GM18858 (cell line): ENCODE results near the gene IDUA.

ENCODE experiments used
- ATAC-seq: cut with Tn5 transposase; IDR thresholded peaks from one replicate; pipeline ENCODE4 v1.9.1; 2021; ENCODE audit not compliant: unreplicated experiment

Gene IDUA

DNA sequence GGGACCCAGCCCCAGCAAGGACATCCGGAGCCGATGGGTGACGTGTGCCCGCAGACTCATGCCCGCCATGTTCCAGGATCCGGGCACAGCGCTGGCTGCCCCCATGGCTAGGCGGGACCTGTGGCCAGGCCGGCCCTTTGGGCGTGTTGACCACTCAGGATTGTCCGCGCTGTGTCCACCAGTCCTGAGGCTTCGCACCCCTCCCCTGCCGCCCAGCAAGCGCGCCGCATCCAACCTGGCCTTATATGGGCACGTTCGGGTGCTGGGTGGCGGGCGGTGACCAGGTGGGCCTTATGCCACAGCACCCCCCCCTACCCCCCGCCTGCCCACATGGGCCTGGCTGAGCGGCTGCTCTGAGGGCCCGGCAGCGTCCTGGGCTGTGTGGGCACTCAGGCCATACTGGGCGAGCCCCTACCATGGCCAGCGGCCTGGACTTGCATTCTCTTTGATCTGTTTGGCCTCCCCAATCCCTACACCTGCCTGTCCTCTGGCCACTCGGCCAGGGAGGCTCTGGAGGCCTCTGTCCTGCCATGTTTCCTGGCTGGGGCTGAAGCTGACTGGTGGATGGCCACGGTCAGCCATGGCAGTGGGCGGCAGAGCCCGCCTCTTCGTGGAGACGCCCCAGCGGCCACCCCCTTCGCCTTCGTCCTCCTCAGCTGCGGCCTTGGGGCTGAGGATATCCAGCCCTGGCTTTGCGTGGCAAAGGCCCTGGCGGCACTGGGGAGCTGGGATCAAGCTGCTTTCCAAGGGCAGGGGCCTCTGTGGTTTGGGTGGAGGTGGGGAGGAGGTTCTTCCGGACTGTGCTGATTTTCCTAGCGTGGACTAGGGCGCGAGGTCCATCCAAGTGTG, 26.6 kb downstream of the IDUA start:
- no peak for ATAC-seq

DNA sequence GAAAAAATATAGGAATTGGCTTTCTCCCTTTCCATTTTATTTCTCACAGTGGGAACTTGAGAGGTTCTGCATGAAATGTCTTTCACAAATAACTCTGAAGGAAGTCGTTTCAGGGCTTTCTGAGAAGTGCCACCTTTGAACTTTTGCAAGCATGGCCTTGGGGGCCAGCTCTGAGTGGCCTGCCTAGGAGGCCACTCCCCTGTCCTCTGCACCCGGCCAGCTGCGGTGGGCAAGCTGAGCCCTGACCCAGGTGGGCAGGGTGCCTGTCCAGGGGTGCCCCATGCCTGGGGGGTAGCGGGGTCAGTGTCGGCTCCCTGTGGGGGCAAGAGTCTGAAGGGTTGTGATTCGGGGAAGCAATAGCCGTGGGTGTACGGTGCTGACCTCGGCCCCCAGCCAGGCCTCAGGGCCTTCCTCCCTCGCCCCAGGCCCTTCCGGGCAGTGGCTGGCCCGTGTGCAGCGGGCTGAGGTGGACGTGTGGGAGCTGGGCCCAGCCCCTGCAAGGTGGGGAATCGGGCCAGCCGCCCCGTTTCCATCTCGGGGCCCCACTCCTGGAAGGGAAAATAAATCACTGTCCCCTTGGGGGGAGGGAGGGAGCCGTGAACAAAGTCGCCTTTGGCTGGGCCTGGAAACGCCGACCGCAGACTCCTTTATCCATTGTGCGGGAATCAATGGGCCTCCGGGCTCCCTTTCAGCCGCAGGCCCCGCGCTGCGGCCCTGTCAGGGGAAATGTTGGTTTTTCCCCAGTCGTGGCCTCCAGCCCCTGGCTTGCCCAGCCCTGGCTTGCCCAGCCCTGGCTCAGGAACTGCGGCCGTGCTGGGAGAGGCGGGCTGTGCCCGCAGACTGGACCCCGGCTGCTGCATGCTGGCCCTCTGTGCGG, 27.7 kb downstream of the IDUA start:
- ATAC-seq, result no peak

GRCh38 chr4:1015179-1015578, 28.3 kb downstream of the IDUA start:
- no peak for ATAC-seq

DNA sequence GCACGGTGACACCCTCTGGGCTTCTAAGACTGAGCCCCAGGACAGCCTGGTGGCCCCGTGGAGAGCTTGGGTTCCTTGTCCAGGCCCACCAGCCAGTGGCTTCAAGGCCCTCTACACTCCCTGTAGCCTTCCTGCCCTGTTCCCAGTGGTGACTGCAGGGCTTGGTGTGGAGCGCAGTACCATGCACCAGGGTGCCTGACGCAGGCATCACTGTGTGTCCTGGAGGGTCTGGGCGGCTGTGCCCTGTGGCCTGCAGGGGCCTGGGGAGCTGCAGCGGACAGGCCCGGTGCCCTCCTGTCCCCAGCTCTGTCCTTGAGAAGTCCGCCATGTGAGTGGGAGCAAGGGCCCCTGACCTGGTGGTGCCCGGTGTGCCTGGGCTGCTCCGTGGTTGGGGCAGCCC, 28.9 kb downstream of the IDUA start:
- no peak for ATAC-seq

- ATAC-seq, result no peak
These were observed 30.4 kb downstream of the IDUA start for GRCh38 chr4:1017211-1017610.

GRCh38 chr4:1017706-1018105, 30.9 kb downstream of the IDUA start:
- ATAC-seq, result no peak

DNA sequence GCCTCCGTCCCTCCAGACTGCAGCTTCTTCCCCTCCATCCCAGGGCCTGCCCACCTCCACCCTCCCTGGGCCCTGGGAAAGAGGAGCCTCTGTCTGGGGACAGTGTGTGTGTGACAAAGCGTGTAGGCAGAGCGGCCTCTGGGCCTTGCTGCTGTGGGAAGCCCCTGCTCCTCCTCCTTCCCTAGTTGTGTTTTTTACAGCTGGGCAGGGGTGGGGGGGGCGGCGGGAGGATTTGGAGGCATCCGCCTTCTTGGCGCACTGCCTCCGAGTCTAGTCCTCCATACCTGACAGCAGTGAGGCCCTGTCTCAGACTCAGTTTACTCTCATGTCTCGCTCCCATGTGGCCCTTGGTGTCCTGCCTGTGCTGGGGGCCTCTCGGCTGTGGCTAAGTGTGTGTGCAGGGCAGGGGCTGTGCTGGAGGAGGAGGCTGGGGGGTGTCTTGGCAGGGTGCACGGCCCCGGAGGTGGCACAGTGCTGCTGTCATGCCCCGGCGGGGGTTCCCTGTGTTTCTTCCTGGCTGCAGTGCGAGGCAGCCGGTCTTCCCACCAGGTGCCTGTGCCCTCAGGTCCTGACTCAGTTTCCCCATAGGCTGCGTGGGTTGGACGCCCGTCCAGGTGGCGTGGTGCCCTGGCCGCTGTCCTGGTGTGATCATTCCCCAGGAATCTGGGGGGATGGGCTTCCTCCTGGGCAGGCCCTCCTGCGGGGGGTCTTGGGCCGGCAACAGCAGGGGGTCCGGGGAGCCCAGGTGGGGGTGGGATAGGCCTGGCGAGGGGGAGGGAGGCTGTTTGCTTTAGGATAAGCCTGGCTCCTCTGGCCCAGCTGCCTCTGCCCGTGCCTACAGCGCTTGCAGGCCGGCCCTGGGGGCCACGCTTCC, 31.5 kb downstream of the IDUA start:
- ATAC-seq, result no peak

- no peak for ATAC-seq
These were observed 32.5 kb downstream of the IDUA start for GRCh38 chr4:1019320-1019719.

- ATAC-seq, result no peak
These were observed 33.1 kb downstream of the IDUA start for GRCh38 chr4:1019729-1020470.

DNA sequence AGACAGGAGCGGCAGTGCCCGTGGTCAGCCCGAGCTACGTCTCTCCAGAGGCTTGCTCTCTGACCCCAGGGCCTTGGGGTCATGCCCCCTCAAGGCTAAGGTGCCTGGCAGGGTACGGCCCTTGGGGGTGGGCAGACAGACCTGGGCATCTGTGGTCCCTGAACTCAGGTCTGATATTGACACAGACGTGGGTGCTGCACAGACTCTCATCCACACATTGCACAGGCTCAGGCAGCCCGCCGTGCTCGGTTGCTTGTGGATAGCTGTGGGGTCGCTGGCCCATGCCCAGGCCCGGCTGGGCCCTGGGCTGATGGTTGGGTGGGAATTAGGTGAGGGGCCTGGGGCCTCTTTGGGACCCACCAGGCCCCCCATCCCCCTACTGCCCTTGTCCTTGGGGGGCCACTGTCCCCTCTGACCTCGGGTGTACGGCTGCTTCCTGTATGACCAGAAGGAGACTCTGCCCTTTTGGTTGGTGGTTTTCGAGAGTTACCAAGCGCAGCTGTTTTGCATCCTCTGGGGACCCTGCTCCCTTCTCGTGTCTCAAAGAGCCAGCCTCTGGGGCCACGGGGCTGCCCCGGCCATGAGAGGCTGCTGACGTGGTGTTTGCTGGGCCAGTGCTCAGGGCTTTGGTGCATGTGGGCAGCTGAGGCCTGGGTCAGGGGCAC, 34.7 kb downstream of the IDUA start:
- ATAC-seq, result peak; percentile 81

DNA sequence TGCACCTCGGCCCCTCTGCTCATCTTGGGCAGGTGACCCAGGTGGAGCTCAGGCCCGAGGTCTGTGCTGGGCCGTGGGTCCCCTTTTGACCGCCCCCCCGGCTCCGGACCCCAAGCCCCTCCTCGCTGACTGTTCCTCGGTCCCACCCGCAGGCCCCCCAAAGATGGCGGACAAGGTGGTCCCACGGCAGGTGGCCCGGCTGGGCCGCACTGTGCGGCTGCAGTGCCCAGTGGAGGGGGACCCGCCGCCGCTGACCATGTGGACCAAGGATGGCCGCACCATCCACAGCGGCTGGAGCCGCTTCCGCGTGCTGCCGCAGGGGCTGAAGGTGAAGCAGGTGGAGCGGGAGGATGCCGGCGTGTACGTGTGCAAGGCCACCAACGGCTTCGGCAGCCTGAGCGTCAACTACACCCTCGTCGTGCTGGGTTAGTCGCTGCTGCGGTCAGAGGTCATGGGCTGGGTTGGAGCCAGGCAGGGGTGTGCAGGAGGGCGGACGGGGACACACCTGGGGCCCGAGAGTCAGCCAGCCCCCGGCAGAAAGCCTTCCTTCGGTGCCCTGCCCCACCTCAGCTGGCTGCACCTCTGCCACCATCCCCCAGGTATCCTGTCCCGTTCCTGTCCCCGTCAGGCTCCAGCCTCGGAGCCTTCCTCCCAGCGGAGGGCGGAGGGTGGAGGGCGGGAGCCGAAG, 35.4 kb downstream of the IDUA start:
- no peak for ATAC-seq

DNA sequence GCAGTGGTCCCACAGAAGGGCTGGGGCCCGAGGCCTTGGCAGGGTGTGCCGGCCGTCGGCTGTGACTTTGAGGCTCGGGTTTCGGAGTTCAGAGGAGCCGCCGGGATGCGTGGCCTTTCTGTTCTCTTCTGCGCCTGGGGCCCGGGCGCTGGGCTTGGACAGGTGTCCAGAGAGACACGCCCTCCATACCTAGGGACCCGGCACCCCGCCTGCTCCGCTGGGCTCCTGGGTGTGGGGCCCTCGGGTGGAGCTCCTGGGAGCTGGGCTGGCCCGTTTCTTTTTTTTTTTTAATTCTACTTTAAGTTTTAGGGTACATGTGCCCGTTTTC, 35.9 kb downstream of the IDUA start:
- ATAC-seq, result no peak

DNA sequence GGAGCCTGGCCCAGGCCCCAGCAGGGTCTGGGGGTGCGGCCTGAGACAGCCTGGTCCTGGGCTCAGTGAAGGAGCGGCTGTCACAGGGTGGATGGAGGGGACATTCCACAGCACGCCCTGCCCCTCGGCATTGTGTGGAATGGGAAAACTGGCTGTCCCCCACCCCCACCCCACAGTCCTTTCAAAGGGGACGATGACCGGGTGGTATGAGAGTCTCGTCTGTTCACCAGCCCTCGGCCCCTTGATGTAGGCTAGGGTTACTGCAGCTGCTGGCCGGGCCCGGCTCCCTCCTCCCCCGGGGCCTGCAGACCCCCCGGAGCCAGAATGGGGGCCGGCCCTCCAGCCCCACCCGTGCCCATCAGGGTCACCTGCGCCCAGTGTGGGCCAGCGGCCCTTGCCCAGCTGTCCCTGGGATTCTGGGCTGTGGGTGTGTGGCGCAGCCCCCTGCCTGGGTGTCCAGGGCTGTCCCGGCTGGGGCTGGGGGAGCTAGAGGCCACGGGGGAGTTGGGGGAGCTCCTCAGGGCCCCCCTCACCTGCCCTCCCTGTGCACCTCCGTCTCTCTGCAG, 36.3 kb downstream of the IDUA start:
- ATAC-seq, result no peak

- no peak for ATAC-seq
These were observed 37.3 kb downstream of the IDUA start for GRCh38 chr4:1023895-1024740.

GRCh38 chr4:1024882-1025545, 38.2 kb downstream of the IDUA start:
- ATAC-seq, result no peak

GRCh38 chr4:1026115-1026514, 39.3 kb downstream of the IDUA start:
- no peak for ATAC-seq

DNA sequence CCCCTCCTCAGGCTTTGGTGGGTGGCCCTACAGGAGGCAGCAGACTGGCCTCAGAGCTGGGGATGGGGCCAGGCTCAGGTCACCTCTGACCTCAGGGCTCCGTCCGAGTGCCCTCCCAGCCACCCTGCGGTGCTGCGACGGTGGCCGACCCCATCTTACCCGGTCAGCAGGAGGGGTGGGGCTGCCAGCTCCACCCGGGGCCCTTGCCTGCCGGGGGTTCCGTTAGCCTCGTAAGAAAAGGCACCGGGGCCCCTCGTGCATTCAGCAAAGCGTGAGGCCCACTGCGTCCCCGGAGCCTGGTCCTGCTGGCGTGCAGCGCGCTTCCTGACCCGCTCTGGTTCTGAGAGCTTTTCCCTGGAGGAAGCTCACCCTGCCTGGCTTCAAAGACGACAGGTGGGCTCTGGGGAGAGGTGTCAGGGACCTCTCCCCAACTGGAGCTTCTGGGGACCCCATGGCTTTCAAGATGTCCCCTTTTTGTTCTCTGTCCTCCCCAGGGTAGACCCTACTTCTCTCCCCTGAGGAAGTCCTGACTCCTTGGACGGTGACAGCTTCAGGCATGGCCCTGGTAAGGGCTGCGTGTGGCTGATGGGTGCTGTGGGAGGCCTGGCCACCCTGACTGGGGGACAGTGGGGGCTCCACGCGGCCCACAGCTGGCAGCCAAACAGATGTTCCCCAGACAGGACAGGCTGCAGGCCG, 40.5 kb downstream of the IDUA start:
- ATAC-seq, result no peak
